Endothelial cell (in vitro differentiated cells): ENCODE data around the gene CCL27. TPM values are rescaled to one million over a fixed set of nuclear protein-coding genes. Genes with fewer than 3 reads are reported as not detected.

Experiments
- DNase-seq: peaks from one replicate; pipeline ENCODE4 v3.0.0; 2021; ENCODE audit warnings: low spot score
- H3K27ac Mint-ChIP-seq: one replicate; pipeline ENCODE4 v1.8.0; 2021; ENCODE audit warnings: mixed read lengths, inconsistent platforms; ENCODE audit not compliant: unreplicated experiment
- H3K27me3 Mint-ChIP-seq: one replicate; pipeline ENCODE4 v1.8.0; 2021; ENCODE audit warnings: mild to moderate bottlenecking, moderate library complexity, mixed read lengths, inconsistent platforms; ENCODE audit not compliant: unreplicated experiment
- H3K36me3 Mint-ChIP-seq: one replicate; pipeline ENCODE4 v1.8.0; 2021; ENCODE audit warnings: mild to moderate bottlenecking, low read depth, mixed read lengths, inconsistent platforms; ENCODE audit not compliant: unreplicated experiment
- H3K4me1 Mint-ChIP-seq: one replicate; pipeline ENCODE4 v1.8.0; 2021; ENCODE audit warnings: mild to moderate bottlenecking, mixed read lengths, inconsistent platforms; ENCODE audit not compliant: unreplicated experiment
- H3K4me3 Mint-ChIP-seq: one replicate; pipeline ENCODE4 v1.8.0; 2021; ENCODE audit warnings: mild to moderate bottlenecking, mixed read lengths, inconsistent platforms; ENCODE audit not compliant: unreplicated experiment
- H3K9me3 Mint-ChIP-seq: one replicate; pipeline ENCODE4 v1.8.0; 2021; ENCODE audit warnings: mixed read lengths, inconsistent platforms; ENCODE audit not compliant: unreplicated experiment
- total RNA-seq: library from RNA; stranded (reverse); fragmentation: NEBNext Ultra II Directional; extraction: Animal tissue kit (Norgen Biotek cat#: 25700); gene quantifications from one replicate; pipeline ENCODE4 v1.2.1, GENCODE V29; 2021; ENCODE audit not compliant: unreplicated experiment
- TF ChIP-seq, protein P1 (sequence below): fragments of 200-600 bp; sonication (generic); IDR thresholded peaks from one replicate; pipeline ENCODE4 v1.5.0; 2021; ENCODE audit warnings: antibody characterized with exemption; ENCODE audit not compliant: unreplicated experiment

The CCL27 gene
- total RNA-seq, 1 donor from 2014 or later, result not detected

DNA sequence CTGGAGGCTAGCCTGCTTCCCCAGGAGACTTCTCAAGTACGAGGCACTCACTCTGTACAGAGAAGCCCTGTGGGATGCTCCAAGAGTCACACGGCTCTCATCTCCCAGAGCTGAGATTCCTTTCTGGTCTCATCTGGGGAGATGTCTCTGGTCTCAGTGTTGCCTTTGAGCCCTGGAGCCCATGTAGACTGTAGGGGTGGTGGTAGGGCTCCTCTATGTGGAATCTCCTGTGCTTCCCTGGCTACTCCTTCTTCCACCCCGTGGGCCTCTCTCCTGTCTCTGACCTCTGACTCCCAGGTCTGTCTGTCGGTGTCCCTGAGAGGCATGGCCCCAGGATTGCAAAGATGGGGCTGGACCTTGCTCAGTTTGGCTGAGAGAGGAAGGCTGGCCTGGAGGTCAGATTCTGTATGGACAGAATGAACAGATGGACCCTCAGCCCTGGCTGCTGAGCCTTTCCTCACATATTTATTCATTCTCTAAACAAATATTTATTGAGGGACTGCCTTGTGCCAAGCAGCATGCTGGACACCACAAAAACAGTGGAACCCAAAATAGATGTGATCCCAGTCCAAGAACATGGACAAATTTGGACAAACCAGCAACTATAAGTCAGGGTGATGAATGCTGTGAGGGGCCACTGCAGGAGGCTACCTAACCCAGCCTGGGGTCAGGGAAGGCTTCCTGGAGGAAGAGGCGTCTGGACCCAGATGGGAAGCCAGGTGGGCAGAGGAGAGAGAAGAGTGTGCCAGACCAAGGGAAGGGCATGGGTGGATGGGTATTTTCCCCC, 26.1 kb upstream of the CCL27 start:
- TF ChIP-seq, protein P1, sequence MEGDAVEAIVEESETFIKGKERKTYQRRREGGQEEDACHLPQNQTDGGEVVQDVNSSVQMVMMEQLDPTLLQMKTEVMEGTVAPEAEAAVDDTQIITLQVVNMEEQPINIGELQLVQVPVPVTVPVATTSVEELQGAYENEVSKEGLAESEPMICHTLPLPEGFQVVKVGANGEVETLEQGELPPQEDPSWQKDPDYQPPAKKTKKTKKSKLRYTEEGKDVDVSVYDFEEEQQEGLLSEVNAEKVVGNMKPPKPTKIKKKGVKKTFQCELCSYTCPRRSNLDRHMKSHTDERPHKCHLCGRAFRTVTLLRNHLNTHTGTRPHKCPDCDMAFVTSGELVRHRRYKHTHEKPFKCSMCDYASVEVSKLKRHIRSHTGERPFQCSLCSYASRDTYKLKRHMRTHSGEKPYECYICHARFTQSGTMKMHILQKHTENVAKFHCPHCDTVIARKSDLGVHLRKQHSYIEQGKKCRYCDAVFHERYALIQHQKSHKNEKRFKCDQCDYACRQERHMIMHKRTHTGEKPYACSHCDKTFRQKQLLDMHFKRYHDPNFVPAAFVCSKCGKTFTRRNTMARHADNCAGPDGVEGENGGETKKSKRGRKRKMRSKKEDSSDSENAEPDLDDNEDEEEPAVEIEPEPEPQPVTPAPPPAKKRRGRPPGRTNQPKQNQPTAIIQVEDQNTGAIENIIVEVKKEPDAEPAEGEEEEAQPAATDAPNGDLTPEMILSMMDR, result no peak
- H3K36me3 Mint-ChIP-seq, result no peaks in the 10 kb centered on the region
- H3K9me3 Mint-ChIP-seq, result no peaks in the 10 kb centered on the region
- no peak overlapping the region for H3K27ac Mint-ChIP-seq
- DNase-seq, result no peak
- peaks cover 14% of the 10 kb centered on the region for H3K27me3 Mint-ChIP-seq
- no peak overlapping the region for H3K4me3 Mint-ChIP-seq
- H3K4me1 Mint-ChIP-seq, result peaks cover 3% of the 10 kb centered on the region

DNA sequence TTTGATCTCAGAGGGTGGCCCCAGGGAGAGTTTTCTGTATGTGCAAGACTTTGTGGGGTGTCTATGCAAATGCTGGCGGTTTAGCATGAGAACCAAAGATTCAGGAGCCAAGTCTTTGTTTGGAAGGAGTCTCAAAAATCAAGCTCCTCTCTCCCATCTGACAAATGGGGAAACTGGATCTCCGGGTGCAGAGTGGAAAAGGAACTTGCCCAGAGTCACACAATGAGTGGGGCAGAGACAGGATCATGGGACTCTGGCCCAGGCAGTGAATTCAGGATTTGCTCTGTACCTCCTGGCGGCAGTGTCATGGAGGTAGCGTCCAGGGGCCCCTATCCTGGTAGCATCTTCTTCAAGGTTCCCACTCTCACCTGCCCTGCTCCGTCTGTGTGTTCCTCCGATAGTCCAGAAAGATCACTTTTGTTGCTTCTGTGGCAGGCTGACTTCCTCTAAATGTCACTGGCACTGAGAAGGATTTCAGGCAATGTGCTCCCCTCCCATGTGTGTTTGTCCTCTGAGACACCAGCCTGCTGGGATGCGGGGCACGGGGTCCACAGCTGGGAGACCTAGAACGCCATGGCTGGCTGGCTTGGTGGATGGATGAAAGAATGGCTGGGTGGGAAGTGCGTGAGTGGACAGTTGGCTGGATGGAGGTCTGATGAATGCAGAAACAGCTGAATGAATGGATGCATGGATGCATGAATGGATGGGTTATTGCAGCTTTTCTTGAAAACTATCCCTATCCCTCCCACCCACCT, 25.0 kb upstream of the CCL27 start:
- TF ChIP-seq, protein P1, result no peak
- no peaks in the 10 kb centered on the region for H3K36me3 Mint-ChIP-seq
- H3K4me1 Mint-ChIP-seq, result peaks cover 3% of the 10 kb centered on the region
- H3K4me3 Mint-ChIP-seq, result no peak overlapping the region
- H3K27me3 Mint-ChIP-seq, result peaks cover 14% of the 10 kb centered on the region
- no peak overlapping the region for H3K27ac Mint-ChIP-seq
- DNase-seq, result no peak
- no peaks in the 10 kb centered on the region for H3K9me3 Mint-ChIP-seq

DNA sequence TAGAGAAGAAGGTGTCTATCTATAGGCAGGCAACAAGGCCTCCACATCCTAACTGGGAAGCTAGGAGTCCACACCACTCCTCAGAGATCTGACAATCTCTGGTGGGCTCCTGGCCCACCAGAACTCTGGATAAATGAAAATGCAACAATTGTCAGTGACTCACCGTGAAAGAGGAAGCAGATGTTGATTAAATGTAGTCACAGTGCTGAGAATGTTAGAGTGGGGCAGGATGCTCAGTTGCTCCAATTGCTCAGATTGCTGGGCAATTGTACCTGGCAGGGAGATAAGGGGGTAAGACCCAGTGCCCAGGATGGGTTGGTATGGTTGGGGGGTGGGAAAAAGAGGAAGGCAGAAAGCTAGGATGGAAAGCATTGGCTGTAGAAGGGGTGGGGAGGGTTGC, 24.3 kb upstream of the CCL27 start:
- Mint-ChIP-seq H3K27me3 (peaks cover 14% of the 10 kb centered on the region), H3K4me1 (peaks cover 3% of the 10 kb centered on the region), H3K9me3 (no peaks in the 10 kb centered on the region), H3K36me3 (no peaks in the 10 kb centered on the region), H3K4me3 (no peak overlapping the region), H3K27ac (no peak overlapping the region)
- TF ChIP-seq, protein P1, result no peak
- no peak for DNase-seq

DNA sequence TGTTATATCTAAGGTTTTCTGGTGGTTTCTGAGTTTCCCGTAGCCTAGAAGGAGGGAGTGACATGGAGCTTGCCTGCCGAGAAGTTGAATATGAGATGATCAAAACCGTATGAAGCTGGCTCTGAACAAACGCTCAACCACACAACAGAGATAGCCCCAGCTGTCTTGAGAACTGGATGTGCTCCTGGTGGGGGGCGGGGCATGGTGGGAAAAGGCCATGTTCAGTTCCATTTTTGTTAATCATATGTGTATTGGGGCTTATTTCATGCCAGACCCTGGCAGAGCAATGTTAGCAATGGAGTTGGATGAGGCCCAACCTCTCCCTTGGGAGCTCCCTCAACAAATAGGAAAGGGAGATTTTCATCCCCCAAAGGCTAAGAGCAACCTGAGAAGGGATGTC, 23.8 kb upstream of the CCL27 start:
- peaks cover 3% of the 10 kb centered on the region for H3K4me1 Mint-ChIP-seq
- no peak for DNase-seq
- peaks cover 13% of the 10 kb centered on the region for H3K27me3 Mint-ChIP-seq
- H3K27ac Mint-ChIP-seq, result no peak overlapping the region
- no peaks in the 10 kb centered on the region for H3K36me3 Mint-ChIP-seq
- TF ChIP-seq, protein P1, result no peak
- no peaks in the 10 kb centered on the region for H3K9me3 Mint-ChIP-seq
- H3K4me3 Mint-ChIP-seq, result no peak overlapping the region

DNA sequence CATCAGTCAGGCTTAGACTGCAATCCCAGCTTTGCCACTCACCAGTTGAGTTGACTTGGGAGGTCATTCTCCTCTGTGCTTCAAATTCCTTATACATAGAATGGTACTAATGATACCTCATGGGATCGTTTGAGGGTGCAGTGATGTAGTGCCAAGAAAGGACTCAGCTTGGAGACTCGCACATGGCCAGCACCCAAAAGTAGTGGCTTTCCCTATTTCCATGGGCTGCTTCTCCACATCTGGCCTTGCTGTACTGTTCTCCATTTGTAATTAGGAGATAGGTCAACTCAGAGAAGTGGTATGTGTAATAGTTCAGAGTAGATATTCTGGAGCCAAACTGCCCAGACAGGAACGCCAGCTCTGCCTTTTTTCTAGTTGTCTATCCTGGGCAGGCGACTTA, 23.1 kb upstream of the CCL27 start:
- peaks cover 3% of the 10 kb centered on the region for H3K4me1 Mint-ChIP-seq
- no peak for DNase-seq
- TF ChIP-seq, protein P1, result no peak
- H3K27me3 Mint-ChIP-seq, result peaks cover 12% of the 10 kb centered on the region
- H3K36me3 Mint-ChIP-seq, result no peaks in the 10 kb centered on the region
- H3K9me3 Mint-ChIP-seq, result no peaks in the 10 kb centered on the region
- H3K27ac Mint-ChIP-seq, result no peak overlapping the region
- no peak overlapping the region for H3K4me3 Mint-ChIP-seq
